ENCODE data around the gene PRCC.

PRCC gene

DNA sequence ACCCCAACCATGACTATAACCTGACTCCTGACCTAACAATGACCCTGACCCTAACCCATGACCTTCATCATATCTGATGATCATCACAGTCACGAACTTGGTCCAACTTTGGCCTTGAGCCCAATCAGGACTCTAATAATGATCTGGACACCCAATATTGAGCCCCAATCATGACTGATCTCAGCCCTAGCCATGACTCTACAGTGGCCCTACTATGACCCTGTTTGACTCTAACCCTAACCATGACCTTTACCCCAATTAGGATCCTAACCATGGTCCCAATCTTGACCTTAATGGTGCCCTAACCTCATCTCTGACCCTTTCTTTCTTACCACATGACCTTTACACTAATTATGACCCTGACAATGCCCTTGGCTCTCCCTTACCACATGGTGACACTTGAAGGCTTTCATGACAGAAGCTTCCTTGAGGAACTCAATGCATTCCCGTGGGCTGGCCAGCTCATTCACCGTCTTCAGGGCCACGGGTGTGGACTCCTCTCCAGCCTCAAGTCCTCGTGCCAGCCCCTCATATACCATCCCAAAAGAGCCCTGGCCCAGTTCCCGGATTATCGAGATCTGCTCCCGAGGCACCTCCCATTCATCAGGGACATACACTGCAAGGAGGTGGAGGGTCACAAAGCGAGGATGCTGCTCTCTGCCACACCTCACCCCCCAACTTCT is 75.4 kb downstream of the PRCC start:
- Histone ChIP-seq H3K27me3 (no peaks in the 10 kb centered on the region), H3K4me1 (peaks cover 10% of the 10 kb centered on the region), H3K9me3 (no peaks in the 10 kb centered on the region), H3K4me3 (ENCODE audit: low read depth, low read length) (no peak overlapping the region), H3K36me3 (no peaks in the 10 kb centered on the region)
- TF ChIP-seq, protein P1, sequence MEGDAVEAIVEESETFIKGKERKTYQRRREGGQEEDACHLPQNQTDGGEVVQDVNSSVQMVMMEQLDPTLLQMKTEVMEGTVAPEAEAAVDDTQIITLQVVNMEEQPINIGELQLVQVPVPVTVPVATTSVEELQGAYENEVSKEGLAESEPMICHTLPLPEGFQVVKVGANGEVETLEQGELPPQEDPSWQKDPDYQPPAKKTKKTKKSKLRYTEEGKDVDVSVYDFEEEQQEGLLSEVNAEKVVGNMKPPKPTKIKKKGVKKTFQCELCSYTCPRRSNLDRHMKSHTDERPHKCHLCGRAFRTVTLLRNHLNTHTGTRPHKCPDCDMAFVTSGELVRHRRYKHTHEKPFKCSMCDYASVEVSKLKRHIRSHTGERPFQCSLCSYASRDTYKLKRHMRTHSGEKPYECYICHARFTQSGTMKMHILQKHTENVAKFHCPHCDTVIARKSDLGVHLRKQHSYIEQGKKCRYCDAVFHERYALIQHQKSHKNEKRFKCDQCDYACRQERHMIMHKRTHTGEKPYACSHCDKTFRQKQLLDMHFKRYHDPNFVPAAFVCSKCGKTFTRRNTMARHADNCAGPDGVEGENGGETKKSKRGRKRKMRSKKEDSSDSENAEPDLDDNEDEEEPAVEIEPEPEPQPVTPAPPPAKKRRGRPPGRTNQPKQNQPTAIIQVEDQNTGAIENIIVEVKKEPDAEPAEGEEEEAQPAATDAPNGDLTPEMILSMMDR (IDR thresholded peaks at IDR 0.05; ENCODE audit: low read depth, low read length) = no peak
- DNase-seq = no peak

DNA sequence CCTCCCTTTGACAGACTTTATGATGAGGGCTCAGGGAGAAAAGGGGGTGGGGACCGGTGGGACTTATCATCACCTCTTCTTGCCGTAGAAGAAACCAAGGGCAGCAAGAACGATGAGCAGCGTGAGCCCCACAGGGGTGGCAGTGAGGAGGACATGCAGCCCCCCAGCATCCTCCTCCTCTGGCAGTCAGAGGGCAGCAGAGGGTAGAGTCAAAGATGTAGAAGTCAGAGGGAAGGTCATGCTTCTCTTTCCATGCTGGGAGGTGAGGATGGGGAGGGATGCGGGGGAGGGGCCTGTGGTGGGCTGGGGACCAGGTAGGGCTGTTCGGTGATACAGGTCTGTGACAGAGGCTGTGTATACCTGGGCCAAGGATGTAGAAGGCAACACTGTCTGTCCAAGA is 76.8 kb downstream of the PRCC start:
- TF ChIP-seq, protein P1 (IDR thresholded peaks at IDR 0.05; ENCODE audit: low read depth, low read length) = no peak
- H3K27me3 ChIP-seq = no peaks in the 10 kb centered on the region
- H3K9me3 ChIP-seq = no peaks in the 10 kb centered on the region
- H3K4me1 ChIP-seq = peaks cover 8% of the 10 kb centered on the region
- no peak for DNase-seq
- H3K4me3 ChIP-seq (ENCODE audit: low read depth, low read length) = no peak overlapping the region
- H3K36me3 ChIP-seq = no peaks in the 10 kb centered on the region

DNA sequence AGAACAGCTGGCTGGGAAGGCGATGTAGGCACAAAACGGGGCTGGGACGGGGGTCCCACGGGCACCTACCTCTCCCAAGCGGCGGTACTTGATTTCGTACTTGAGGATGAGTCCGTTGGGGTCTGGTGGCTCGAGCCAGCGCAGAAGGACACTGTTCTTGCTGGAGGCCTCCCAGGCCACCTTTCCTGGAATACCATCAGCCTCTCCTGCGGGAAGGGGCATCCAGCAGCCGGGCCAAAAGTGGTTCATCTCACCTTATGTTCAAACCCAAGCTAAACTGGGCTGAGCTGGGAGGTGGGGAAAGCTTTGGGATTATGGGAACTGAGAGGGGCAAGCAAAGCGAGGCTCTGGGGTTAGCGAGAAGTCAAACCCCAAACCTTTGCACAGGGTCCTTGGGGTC is 77.3 kb downstream of the PRCC start:
- peaks cover 2% of the 10 kb centered on the region for H3K4me1 ChIP-seq
- no peaks in the 10 kb centered on the region for H3K27me3 ChIP-seq
- no peak overlapping the region for H3K4me3 ChIP-seq (ENCODE audit: low read depth, low read length)
- TF ChIP-seq, protein P1 (IDR thresholded peaks at IDR 0.05; ENCODE audit: low read depth, low read length) = no peak
- no peaks in the 10 kb centered on the region for H3K9me3 ChIP-seq
- no peak for DNase-seq
- no peaks in the 10 kb centered on the region for H3K36me3 ChIP-seq

DNA sequence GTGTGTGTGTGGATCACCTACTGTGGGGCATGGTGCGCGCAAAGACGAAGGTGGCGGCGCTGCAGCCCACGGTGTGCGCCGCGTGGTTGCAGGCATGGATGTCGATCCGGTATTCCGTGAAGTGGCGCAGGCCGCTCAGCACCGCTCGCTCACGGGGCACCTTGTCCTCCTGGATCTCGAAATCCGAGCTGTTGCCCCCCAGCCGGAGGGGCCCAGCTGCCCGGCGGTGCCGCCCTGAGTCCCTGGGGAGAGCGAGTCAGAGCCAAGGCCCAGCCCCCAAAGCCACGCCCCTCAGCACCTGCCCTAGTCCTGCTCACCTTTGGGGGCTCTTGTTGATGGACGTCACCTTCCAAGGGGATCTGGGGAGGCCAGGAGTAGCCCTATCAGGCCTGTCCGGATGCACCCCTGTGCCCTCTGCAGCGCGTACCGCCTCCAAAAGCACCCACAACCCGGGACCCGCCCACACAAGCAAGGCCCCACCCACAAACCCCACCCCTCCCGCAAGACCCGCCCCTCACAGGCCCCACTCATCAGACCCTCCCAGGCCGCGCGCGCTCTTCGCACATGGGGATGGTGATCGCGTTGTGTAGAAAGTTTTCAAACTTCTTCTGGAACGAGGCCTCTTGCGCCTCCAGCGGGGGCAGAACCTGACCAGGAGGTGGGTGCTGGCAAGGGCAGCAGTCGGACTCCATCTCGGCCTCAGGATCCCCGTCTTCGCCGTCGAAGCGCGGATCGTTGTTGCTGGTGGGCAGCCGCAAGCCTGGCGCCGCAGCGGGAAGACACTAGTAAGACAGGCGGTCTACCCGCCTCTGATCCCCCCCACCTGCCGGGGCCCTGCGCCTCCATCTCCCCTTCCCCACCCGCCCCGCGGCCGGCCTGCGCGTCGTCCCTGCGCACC is 78.0 kb downstream of the PRCC start:
- TF ChIP-seq, protein P1 (IDR thresholded peaks at IDR 0.05; ENCODE audit: low read depth, low read length) = no peak
- no peak overlapping the region for H3K4me3 ChIP-seq (ENCODE audit: low read depth, low read length)
- no peaks in the 10 kb centered on the region for H3K4me1 ChIP-seq
- no peaks in the 10 kb centered on the region for H3K27me3 ChIP-seq
- no peaks in the 10 kb centered on the region for H3K9me3 ChIP-seq
- H3K36me3 ChIP-seq = no peaks in the 10 kb centered on the region
- DNase-seq = no peak

DNA sequence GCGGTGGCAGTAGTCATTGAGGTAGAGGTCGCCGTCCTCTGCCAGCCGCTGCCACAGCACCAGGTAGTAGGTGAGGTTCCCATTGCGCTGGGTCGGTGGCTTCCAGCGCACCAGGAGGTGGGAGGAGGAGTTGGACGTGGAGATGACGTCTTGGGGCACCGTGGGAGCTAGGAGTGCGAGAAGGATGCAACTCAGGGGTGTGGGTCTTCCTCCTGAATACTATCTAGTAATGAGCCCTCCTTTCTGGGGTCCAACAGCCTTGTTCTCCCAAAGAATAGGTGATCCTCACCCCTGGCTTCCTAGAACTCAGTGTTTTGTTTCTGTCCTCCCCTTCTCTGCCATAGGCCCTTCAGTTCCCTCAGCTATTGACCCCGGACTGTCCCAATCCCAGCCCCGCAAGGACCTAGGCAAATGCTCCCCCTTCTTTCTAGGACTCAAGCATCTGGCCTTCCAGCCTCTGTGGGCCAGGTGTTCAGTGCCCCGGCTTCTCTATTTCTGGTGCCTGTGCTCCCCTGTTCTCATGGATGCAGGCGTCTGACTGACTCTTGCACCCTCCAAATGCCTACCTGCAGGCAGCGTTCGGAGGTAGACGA is 78.7 kb downstream of the PRCC start:
- Histone ChIP-seq H3K9me3 (no peaks in the 10 kb centered on the region), H3K27me3 (no peaks in the 10 kb centered on the region), H3K4me1 (no peaks in the 10 kb centered on the region), H3K36me3 (no peaks in the 10 kb centered on the region), H3K4me3 (ENCODE audit: low read depth, low read length) (no peak overlapping the region)
- DNase-seq = no peak
- TF ChIP-seq, protein P1 (IDR thresholded peaks at IDR 0.05; ENCODE audit: low read depth, low read length) = no peak

Data from BE2C (cell line).